Measurements from ENCODE around the gene TMEM270.

DNA sequence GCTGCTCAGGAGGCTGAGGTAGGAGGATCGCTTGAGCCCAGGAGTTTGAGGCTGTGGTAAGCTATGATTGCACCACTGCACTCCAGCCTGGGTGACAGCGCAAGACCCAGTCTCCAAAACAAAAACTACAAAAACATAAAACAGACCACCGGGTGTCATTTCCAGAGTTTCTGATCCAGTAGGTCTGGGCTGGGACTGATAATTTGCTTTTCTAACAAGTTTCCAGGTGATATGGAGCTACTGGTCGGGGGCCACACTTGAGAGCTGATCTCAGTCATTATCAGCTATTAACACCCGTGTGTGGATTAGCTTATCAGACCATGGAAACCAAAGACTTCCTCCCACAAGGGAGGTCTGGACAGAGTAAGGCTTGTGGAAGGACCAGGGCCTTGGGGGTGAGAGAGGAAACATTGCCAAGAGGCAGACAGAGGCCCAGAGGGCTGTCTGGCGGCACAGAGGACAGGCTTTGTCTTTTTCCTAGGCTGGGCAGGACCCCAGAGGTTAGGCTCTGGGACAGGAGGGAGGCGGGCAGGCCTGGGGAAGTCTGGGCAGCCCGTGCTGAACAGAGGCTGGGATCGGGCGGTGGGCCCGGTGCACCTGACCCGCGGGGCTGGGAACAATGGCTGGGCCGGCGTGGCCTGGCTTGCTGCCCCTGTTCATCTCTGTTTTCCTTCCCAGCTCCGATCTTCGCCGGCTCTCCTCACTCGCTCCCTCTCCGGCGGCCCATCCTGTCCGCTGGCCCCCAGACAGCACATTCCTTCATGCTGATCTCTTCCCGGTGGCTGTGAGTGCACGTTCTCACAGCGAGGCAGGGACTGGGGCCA is 25.2 kb downstream of the TMEM270 start:
- TF ChIP-seq POLR2A (IDR thresholded peaks at IDR 0.05): no peak
- TF ChIP-seq, protein P1, sequence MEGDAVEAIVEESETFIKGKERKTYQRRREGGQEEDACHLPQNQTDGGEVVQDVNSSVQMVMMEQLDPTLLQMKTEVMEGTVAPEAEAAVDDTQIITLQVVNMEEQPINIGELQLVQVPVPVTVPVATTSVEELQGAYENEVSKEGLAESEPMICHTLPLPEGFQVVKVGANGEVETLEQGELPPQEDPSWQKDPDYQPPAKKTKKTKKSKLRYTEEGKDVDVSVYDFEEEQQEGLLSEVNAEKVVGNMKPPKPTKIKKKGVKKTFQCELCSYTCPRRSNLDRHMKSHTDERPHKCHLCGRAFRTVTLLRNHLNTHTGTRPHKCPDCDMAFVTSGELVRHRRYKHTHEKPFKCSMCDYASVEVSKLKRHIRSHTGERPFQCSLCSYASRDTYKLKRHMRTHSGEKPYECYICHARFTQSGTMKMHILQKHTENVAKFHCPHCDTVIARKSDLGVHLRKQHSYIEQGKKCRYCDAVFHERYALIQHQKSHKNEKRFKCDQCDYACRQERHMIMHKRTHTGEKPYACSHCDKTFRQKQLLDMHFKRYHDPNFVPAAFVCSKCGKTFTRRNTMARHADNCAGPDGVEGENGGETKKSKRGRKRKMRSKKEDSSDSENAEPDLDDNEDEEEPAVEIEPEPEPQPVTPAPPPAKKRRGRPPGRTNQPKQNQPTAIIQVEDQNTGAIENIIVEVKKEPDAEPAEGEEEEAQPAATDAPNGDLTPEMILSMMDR (IDR thresholded peaks at IDR 0.05): no peak

Measured in lower leg skin (tissue), 3 donors.